DMS114 treated with DMSO at 0.1 percent for 48 hours (cell line): ENCODE measurements around the gene ZYG11A.
"Not testable (repeated sequence)": the region's sequence is repeated elsewhere in the genome, so short reads cannot be mapped to it uniquely, and the experiment has no call there.

Experiments
- DNase-seq: peaks from one replicate; lab custom pipeline; 2025; ENCODE audit not compliant: unreplicated experiment; lab: John Stamatoyannopoulos, UW

ZYG11A gene

DNA sequence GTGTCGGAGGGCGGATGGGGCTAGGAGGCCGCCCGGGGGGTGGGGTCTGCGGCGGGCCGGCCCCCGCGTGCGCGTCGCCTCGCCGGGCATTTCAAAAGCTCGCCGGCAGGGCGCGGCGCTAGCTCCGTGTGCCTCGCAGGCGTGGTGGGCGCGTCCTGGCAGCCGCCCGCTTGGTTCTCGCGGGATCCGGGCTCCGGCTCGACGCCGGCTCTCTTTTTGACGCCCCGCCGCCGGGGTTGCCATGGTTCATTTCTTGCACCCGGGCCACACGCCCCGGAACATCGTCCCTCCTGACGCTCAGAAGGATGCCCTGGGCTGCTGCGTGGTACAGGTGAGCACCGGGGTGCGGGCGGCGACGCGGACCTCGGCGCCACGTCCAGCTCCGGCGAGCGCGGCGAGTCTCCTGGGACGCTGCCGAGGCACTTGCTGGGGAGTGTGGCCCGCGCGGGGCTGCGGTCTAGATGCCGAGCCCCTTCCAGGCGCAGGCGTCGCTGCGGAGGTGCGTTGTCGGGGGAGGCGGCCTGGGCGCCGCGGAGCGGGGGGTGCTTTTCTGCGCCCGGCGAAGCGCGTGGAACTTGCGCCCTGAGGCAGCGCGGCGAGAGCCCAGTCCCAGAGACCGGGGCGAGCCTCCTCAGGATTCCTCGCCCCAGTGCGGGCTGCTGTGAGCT is at the start of gene ZYG11A:
Gene ZYG11A (plus strand): TSS at position 118 of the 668 bp plus-strand sequence. CDS start 124 bp downstream, at position 242.
- peak; percentile 89 for DNase-seq

DNA sequence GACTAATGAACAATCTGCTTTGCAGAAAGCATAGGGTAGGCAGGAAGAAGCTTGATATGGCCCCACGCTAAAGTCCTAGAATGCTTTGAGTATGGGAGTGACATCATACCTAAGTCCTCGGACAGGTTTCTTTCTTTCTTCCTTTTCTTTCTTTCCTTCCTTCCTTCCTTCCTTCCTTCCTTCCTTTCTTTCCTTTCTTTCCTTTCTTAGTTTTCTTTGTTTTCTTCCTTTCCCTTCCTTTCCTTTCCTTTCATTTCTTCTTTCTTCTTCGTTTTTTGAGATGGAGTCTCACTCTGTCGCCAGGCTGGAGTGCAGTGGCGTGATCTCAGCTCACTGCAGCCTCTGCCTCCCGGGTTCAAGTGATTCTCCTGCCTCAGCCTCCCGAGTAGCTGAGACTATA is 48.8 kb upstream of the ZYG11A start:
- DNase-seq: not testable (repeated sequence)

DNA sequence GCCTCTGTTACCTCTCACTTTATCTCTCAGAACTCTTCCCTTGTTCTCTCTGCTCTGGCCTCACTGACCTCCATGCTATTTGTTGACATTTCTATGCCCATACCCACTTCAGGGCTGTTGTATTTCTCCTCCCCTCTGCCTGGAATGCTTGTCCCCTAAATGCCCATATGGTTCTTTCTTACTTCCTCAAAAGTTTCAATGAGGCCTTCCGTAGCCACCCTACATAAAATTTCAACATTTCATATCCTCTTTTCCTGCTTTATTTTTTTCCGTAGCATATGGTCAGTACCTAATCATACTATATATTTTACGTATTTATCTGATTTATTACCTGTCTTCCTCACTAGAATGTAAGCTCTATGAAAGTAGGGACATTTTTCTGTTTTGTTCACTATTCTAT is 47.1 kb upstream of the ZYG11A start:
- DNase-seq: no peak

DNA sequence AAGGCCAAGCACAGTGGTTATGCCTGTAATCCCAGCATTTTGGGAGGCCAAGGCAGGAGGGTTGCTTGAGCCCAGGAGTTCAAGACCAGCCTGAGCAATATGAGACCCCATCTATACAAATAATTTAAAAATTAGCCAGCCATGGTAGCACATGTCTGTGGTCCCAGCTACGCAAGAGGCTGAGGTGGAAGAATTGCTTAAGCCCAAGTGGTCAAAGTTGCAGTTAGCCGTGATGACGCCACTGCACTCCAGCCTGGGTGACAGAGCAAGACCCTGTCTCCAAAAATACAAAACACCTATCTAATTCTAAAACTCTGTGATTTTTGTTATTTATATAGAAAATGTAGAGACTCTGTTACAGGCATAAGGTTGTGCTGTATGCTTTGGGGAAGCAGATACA is 44.2 kb upstream of the ZYG11A start:
- DNase-seq: no peak

DNA sequence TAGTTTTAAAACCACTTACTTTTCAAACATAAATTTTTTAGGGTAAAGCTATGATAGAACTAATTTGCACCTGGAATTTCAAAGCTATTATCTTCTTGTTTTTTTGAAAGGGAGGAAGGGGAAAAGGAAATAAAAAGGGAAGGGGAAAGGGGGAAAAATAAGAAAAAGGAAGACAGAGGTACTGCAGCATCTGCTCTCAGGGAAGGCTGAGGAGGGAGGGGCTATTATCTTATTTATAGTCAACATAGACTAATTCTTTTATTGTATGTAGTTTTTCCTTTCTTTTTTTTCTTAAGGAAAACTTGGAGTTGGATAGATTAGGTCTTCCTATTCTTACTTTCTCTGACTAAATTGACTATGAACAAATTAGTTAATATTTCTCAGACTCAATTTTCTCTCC is 41.5 kb upstream of the ZYG11A start:
- no peak for DNase-seq

DNA sequence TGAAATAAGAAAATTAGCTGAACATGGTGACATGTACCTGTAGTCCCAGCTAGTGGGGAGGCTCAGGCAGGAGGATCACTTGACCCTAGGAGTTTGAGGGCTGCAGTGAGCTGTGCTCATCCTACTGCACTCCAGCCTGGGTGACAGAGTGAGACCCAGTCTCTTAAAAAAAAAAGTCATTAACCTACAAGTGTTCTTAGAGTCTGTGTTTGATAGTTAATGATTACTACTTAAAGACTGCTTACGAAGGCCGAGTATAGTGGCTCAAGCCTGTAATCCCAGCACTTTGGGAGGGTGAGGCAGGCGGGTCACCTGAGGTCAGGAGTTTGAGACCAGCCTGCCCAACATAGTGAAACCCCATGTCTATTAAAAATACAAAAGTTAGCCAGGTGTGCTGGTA is 38.5 kb upstream of the ZYG11A start:
- not testable (repeated sequence) for DNase-seq

DNA sequence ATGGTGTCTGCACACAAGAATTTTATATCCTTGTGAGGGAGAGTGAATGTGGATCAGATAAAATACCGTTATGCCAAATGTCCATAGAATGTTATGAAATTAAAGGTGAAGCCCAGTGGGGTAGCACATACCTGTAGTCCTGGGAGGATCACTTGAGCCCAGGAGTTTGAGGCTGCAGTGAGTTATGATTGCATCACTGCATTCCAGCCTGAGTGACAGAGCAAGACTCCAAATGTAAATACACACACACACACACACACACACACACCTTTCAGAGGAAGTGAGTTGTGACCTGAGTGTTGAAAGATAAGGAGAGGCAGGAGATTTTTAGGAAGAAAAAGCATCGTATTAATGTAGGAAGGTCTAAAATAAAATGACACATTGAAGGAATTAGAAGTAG is 28.1 kb upstream of the ZYG11A start:
- no peak for DNase-seq

DNA sequence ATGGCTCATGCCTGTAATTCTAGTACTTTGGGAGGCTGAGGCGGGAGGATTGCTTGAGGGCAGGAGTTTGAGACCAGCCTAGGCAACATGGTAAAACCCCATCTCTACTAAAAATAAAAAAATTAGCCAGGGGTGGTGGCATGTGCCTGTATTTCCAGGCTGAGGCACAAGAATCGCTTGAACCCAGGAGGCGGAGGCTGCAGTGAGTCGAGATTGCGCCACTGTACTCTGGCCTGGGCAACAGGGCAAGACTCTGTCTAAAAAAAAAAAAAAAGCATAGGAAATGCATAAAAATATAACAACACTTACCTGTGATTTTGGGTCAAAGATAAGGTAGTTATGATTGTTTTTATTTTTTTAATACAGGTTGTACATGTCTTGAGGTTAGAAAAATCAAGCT is 21.7 kb upstream of the ZYG11A start:
- DNase-seq: not testable (repeated sequence)

DNA sequence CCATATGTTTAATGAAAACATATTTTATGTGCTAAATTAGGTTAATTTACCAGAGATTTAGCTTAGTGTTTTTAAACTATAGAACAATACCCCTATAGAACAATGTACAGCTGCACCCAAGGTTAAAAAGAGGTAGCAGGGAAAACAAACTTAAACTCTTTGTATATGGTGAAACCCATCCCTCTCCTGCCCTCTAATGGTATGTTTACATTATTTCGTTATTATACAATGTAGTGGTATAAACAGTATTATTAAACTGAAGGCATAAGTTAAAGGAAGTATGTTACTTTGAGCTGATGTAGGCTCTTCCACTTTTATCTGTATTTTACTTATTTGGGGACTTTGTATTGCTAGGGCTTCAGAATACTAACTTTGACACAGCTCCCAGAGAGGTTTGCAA is 16.7 kb upstream of the ZYG11A start:
- DNase-seq: peak; percentile 42

DNA sequence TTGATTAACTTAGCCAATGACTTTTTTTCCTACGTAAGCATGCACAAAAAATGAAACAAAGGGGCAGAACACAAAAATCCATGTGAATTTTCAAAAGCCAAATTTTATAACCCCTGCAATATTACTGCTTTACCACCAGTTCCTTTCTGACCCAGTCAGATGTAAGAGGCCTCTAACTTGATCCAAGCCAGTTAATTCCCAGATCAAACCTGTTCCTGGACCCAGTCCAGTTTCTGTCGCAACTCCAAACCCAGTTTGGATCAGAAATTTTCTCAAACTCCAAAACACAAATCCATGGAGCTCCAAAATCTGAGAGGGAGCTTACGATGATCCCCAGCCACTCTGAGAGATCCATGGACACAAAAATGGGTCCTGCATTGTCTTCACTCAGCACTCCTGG is 7.8 kb upstream of the ZYG11A start:
- no peak for DNase-seq

DNA sequence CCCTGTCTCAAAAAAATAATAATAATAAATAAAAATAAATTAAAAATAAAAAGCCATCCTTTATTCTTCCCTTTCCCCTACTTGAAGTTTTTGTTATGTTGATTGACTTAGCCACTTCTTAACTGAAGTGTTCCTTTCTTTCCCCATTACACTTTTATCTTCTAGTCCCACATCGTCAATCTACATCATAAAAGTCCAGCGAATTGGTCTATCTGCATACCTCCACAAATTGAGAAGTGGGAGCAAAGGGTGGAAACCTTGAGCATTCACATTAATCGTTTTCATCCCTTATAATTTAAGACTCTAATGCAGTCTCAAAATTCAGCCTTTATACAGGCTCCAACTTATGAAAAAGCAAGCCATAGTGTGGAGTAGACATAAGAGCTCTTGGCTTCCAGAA is 6.5 kb upstream of the ZYG11A start:
- no peak for DNase-seq

DNA sequence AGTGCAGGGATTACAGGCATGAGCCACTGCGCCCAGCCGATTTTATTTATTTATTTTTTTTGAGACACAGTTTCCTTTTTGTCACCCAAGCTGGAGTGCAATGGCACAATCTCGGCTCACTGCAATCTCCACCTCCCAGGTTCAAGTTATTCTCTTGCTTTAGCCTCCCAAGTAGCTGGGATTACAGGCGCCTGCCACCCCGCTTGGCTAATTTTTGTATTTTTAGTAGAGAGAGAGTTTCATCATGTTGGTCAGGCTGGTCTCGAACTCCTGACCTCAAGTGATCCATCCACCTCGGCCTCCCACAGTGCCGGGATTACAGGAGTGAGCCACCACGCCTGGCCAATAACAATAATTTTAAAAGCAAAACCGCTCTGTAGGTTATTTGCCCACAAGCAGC is 3.4 kb upstream of the ZYG11A start:
- DNase-seq: not testable (repeated sequence)

DNA sequence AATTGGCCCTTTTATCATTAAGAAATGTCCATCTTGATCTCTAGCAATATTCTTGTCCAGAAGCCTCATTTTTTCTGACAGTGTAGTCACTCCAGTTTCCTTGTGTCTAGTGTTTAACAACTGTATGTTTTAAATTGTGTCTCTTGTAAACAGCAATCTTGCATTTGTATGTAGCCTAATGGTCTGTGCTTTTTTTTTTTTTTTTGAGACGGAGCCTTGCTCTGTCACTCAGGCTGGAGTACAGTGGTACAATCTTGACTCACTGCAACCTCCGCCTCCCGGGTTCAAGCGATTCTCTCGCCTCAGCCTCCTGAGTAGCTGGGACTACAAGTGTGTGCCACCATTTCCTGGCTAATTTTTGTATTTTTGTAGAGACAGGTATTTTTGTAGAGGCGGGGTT is 2.6 kb downstream of the ZYG11A start:
- DNase-seq: not testable (repeated sequence)

DNA sequence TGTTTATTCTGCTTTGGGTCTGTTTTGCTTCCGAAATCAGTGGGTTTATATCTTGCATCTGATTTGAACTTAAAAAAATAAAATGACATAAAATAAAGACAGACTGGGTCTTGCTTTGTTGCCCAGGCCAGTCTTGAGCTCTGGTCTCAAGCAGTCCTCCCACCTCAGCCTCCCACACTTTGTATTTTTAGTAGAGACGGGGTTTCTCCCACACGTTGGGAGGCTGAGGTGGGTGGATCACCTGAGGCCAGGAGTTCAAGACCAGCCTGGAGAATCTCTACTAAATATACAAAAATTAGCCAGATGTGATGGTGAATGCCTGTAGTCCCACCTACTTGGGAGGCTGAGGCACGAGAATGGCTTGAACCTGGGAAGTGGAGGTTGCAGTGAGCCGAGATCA is 5.9 kb downstream of the ZYG11A start:
- DNase-seq: no peak

DNA sequence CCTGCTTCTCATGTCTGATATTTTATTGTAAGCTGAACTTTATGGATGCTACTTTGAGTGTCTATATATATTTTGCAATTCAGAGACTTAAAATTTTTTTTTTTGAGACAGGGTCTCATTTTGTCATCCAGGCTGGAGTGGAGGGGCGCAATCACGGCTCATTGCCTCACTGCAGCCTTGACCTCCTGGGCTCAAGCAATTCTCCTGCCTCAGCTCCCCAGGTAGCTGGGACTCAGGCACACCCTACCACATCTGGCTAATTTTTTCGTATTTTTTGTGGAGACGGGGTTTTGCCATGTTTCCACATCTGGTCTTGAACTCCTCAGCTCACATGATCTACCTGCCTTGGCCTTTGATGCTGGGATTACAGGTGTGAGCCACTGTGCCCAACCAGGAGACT is 8.4 kb downstream of the ZYG11A start:
- no peak for DNase-seq

DNA sequence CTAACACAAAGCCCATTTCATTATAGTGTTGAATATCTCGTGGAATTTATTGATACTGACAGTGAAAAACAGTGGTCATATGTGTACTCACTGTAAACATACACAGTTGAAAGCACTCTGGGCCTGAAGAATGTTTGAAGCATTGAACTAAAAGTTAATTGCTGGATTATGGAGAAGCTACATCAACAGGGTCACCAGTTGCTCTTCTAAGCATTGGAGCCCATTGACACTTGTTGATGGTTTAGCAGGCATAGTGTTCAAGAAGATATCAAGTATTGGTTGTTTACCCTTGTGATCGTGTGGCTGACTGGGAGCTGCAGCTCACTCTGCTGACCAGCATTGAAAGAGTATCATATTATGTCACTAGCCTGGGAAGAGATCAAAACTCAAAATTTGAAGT is 10.3 kb downstream of the ZYG11A start:
- no peak for DNase-seq

DNA sequence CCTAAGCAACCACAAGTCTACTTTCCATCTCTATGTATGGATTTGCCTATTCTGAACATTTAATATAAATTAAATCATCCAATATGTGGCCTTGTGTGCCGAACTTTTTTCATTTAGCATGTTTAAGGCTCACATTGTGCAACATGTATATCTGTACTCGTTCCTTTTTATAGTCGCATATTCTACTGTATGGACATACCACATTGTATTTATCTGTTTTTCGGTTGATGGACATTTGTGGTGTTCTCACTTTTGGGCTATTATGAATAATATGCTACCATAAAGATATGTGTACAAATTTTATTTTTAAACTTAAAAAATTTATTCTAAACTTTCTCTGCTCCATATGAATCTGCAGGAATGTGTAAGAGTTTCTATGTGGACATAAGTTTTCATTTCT is 13.0 kb downstream of the ZYG11A start:
- DNase-seq: no peak

DNA sequence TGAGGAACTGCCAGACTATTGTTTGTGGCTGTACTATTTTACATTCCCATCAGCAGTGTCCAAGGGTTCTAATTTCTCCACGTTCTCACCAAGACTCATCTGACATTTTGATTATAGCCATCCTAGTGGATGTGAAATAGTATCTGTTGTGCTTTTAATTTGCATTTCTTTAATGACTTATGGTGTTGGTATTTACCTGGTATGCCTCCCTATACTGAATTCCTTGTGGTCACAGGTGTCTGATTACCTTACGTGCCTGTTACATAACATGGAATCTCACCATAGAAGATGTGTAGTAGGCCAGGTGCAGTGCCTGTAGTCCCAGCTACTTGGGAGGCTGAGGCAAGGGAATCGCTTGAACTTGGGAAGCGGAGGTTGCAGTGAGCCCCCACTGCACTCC is 13.5 kb downstream of the ZYG11A start:
- no peak for DNase-seq

DNA sequence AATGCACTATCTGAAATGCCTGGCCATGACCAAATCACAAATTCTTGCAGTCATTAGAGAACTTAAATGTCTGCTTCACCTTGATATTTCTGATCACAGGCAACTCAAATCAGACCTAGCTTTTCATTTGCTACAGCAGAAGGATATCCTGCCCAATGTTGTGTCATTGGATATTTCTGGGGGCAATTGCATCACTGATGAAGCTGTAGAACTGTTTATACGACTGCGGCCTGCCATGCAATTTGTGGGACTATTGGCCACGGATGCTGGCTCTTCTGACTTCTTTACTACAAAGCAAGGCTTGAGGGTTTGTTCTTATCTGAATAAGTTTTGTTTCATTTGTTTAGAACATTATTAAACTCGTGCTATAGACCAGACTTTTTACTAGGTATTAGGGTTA is 14.9 kb downstream of the ZYG11A start:
- no peak for DNase-seq

DNA sequence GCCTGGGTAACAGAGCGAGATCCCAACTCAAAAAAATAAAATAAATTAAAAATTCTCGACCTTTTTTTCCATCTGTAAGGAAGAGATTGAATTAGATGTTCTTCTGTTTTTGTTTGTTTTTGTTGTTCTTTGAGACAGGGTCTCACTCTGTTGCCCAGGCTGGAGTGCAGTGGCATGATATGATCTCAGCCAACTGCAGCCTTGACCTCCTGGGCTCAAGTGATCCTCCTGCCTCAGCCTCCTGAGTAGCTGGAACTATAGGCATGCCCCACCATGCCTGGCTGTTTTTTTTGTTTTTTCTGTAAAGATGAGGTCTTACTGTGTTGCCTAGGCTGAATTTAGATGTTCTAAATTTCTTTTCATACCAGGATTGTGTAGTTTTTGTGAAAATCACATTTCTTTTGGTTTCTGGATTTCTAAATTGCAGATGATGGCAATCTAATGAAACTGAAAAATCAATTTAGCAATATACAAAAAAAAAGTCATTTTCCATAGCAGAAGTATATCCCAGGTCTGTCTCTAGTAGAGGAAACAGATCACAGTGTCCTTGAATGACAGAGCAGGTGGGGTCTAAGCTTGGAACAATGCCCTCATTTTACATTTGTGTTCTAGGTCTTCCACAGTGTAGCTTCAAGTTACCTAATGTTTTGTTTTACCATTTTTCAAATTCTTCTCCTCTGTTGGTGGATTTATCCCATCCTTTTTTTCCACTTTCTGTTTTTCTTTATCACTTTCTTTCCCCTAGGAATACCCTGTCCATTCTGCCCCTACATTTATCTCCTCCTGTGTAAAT is 20.3 kb downstream of the ZYG11A start:
- no peak for DNase-seq

DNA sequence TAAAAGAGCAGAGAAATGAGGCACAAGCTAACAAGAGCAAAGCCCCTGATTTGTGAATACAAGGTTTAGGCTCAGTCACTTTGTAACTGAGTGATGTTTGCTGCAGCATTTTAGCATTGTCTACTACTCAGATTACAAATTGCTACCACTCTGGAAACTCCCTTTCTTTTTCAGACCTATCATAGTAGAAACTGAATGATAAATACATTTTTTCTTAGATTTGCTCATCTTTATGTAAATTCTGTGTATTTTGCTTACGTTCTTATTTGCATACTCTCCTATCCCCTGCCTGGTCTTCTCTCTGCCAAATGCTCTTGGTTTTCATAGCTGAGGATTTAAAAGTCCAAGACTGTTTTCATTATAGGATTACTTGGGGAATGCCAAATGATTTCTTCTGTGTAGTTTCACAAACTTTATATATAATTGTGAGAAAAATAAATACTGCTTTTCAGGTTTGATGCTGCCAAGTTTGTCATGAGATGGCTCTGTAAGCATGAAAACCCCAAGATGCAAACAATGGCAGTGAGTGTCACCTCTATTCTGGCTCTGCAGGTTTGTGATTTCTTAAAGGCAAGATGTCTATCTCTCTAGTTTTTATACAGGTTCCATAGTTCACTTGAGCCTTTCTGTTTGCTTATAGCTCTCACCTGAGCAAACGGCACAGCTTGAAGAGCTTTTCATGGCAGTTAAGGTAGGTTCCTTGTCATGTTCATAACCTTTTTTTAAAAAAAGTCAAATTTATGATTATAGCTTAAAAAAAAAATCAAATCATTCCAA is 24.7 kb downstream of the ZYG11A start:
- DNase-seq: no peak

DNA sequence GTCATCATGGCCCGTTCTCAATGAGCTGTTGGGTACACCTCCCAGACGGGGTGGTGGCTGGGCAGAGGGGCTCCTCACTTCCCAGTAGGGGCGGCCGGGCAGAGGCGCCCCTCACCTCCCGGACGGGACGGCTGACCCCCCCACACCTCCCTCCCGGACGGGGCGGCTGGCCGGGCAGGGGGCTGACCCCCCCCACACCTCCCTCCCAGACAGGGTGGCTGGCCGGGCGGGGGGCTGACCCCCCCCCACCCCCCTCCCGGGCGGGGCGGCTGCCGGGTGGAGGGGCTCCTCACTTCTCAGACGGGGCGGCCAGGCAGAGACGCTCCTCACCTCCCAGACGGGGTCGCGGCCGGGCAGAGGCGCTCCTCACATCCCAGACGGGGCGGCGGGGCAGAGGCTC is 27.2 kb downstream of the ZYG11A start:
- not testable (repeated sequence) for DNase-seq
